Upper lobe of left lung (tissue), 6 donors: ENCODE measurements around the gene EFHD1. TPM values are rescaled to one million over a fixed set of nuclear protein-coding genes. Genes with fewer than 3 reads are reported as not detected.
A peak's percentile ranks its signal among the peaks of the same experiment; 100 is the strongest.

Source experiments
- ATAC-seq, 2 donors: fragments of 200-7000 bp; cut with Tn5 transposase; one replicate each; pipeline ENCODE4 v1.9.1; 2022; ENCODE audit warnings: mild to moderate bottlenecking in 2 of 2, moderate library complexity in 2 of 2; ENCODE audit not compliant: low FRiP score in 2 of 2
- DNase-seq, 2 donors: peaks; one replicate each; pipeline ENCODE4 v3.0.0-alpha.2; 2019 to 2020
- H3K27ac ChIP-seq, 4 donors: fragments of 200-600 bp; sonication (generic); one replicate each; pipeline ENCODE4 v1.5.1; 2016 to 2019
- H3K27me3 ChIP-seq, 4 donors: fragments of 200-600 bp; sonication (generic); one replicate each; pipeline ENCODE4 v1.5.1; 2017 to 2019
- H3K36me3 ChIP-seq, 4 donors: fragments of 200-600 bp; sonication (generic); one replicate each; pipeline ENCODE4 v1.5.1; 2016 to 2019
- H3K4me1 ChIP-seq, 4 donors: fragments of 200-600 bp; sonication (generic); one replicate each; pipeline ENCODE4 v1.5.1; 2018 to 2019
- H3K4me3 ChIP-seq, 4 donors: fragments of 200-600 bp; sonication (generic); one replicate each; pipeline ENCODE4 v1.5.1; 2017 to 2019; ENCODE audit warnings: mild to moderate bottlenecking in 2 of 4, moderate library complexity in 1 of 4
- H3K9me3 ChIP-seq, 4 donors: fragments of 200-600 bp; sonication (generic); one replicate each; pipeline ENCODE4 v1.5.1; 2018 to 2019
- CTCF ChIP-seq, 6 experiments: fragments of 450-650 bp in 4 of 6; fragments of 200-600 bp in 2 of 6; sonication (generic) in 2 of 6; IDR thresholded peaks; one replicate each; pipeline ENCODE4 v1.5.1; 2016 to 2019; ENCODE audit warnings: antibody characterized with exemption in 6 of 6
- EP300 ChIP-seq, 4 donors: sonication (generic); formaldehyde crosslinking; IDR thresholded peaks; one replicate each; pipeline ENCODE4 v1.5.1; 2017; ENCODE audit warnings: antibody characterized with exemption in 4 of 4, control low read depth in 2 of 4
- POLR2A ChIP-seq, 4 donors: fragments of 450-650 bp; IDR thresholded peaks; one replicate each; pipeline ENCODE4 v1.5.1; 2016 to 2017; ENCODE audit warnings: antibody characterized with exemption in 4 of 4, mild to moderate bottlenecking in 2 of 4
- POLR2AphosphoS5 ChIP-seq, 2 donors: sonication (generic); formaldehyde crosslinking; IDR thresholded peaks; one replicate each; pipeline ENCODE4 v1.5.1; 2017; ENCODE audit warnings: antibody characterized with exemption in 2 of 2
- WGBS, 2 donors: methylation state at CpG; one replicate each; pipeline ENCODE4 v1.1.5; 2017 to 2018; 5-methylcytosine and 5-hydroxymethylcytosine counted together
- total RNA-seq, 6 donors: library from RNA; depleted of rRNA in 4 of 6; stranded (reverse); fragments of >200 nt in 4 of 6; gene quantifications; one replicate each; pipeline versions ENCODE4 v1.1.0 to v1.2.1, GENCODE V29; 2016 to 2021
- donor health status: DM: no; HTN: no; CAD: no; lungs with moderate emphysema.
- donor health status: DM: no; HTN: yes; CAD: no; lungs with severe emphysema.

Gene EFHD1
- total RNA-seq, 6 donors from 2014 or later: 3.7 to 11.1 (median 5.2) TPM

GRCh38 chr2:232672588-232672987, 39.2 kb downstream of the EFHD1 start:
- no peaks in the 10 kb centered on the region for H3K36me3 ChIP-seq
- no peak overlapping the region for H3K27ac ChIP-seq
- no peaks in the 10 kb centered on the region for H3K27me3 ChIP-seq
- peak in 1 of 2 donors; percentile 36 for DNase-seq
- no peaks in the 10 kb centered on the region for H3K9me3 ChIP-seq
- TF ChIP-seq CTCF (IDR thresholded peaks at IDR 0.05) (no peak), POLR2AphosphoS5 (IDR thresholded peaks at IDR 0.05) (no peak), EP300 (IDR thresholded peaks at IDR 0.05) (no peak), POLR2A (IDR thresholded peaks at IDR 0.05) (no peak)
- 78% methylated on average over 1 of the region's 1 CpG; no CpG with 5 or more reads in 1 of the 2 donors for whole genome bisulfite sequencing, 2 donors
- peak in 1 of 2 donors; percentile 56 for ATAC-seq
- no peak overlapping the region for H3K4me3 ChIP-seq
- H3K4me1 ChIP-seq: peaks cover 0 to 8% (median 2%) of the 10 kb centered on the region in 4 donors

GRCh38 chr2:232674491-232674890, 41.1 kb downstream of the EFHD1 start:
- no peak for DNase-seq
- Histone ChIP-seq H3K27ac (no peak overlapping the region), H3K4me3 (no peak overlapping the region), H3K9me3 (no peaks in the 10 kb centered on the region), H3K4me1 (peaks cover 0 to 5% (median 2%) of the 10 kb centered on the region in 4 donors), H3K27me3 (no peaks in the 10 kb centered on the region), H3K36me3 (no peaks in the 10 kb centered on the region)
- 79 to 81% methylated on average over 6 of the region's 6 CpGs for WGBS, 2 donors
- no peak for TF ChIP-seq EP300 (IDR thresholded peaks at IDR 0.05)
- no peak for TF ChIP-seq POLR2A (IDR thresholded peaks at IDR 0.05)
- no peak for TF ChIP-seq POLR2AphosphoS5 (IDR thresholded peaks at IDR 0.05)
- TF ChIP-seq CTCF (IDR thresholded peaks at IDR 0.05): no peak
- ATAC-seq: no peak

- Histone ChIP-seq H3K4me3 (no peak overlapping the region), H3K27ac (no peak overlapping the region), H3K36me3 (no peaks in the 10 kb centered on the region), H3K9me3 (no peaks in the 10 kb centered on the region), H3K27me3 (no peaks in the 10 kb centered on the region), H3K4me1 (peaks cover 0 to 5% (median 2%) of the 10 kb centered on the region in 4 donors)
- 89 to 91% methylated on average over 7 to 10 of the region's 10 CpGs for WGBS, 2 donors
- no peak for ATAC-seq
- no peak for DNase-seq
- TF ChIP-seq EP300 (IDR thresholded peaks at IDR 0.05) (no peak), CTCF (IDR thresholded peaks at IDR 0.05) (no peak), POLR2AphosphoS5 (IDR thresholded peaks at IDR 0.05) (no peak), POLR2A (IDR thresholded peaks at IDR 0.05) (no peak)
These were observed 42.0 kb downstream of the EFHD1 start for GRCh38 chr2:232675381-232675780.

GRCh38 chr2:232680006-232680405, 46.6 kb downstream of the EFHD1 start:
- Histone ChIP-seq H3K9me3 (no peaks in the 10 kb centered on the region), H3K4me1 (no peaks in the 10 kb centered on the region), H3K27me3 (no peaks in the 10 kb centered on the region), H3K36me3 (no peaks in the 10 kb centered on the region), H3K27ac (no peak overlapping the region), H3K4me3 (no peak overlapping the region)
- no peak for TF ChIP-seq CTCF (IDR thresholded peaks at IDR 0.05)
- no peak for TF ChIP-seq POLR2AphosphoS5 (IDR thresholded peaks at IDR 0.05)
- TF ChIP-seq EP300 (IDR thresholded peaks at IDR 0.05): no peak
- no peak for TF ChIP-seq POLR2A (IDR thresholded peaks at IDR 0.05)
- WGBS, 2 donors: 90 to 94% methylated on average over 7 of the region's 7 CpGs
- DNase-seq (no peak), ATAC-seq (no peak)

- Histone ChIP-seq H3K4me3 (no peak overlapping the region), H3K27me3 (no peaks in the 10 kb centered on the region), H3K9me3 (no peaks in the 10 kb centered on the region), H3K27ac (no peak overlapping the region), H3K36me3 (no peaks in the 10 kb centered on the region), H3K4me1 (no peaks in the 10 kb centered on the region)
- ATAC-seq (no peak), DNase-seq (peak in 1 of 2 donors; percentile 25)
- 85 to 86% methylated on average over 10 of the region's 10 CpGs for WGBS, 2 donors
- TF ChIP-seq POLR2AphosphoS5 (IDR thresholded peaks at IDR 0.05) (no peak), POLR2A (IDR thresholded peaks at IDR 0.05) (no peak), EP300 (IDR thresholded peaks at IDR 0.05) (no peak), CTCF (IDR thresholded peaks at IDR 0.05) (no peak)
These were observed 48.1 kb downstream of the EFHD1 start for GRCh38 chr2:232681527-232681926.
